Measurements from ENCODE around the gene TMEM132A.

TMEM132A gene

DNA sequence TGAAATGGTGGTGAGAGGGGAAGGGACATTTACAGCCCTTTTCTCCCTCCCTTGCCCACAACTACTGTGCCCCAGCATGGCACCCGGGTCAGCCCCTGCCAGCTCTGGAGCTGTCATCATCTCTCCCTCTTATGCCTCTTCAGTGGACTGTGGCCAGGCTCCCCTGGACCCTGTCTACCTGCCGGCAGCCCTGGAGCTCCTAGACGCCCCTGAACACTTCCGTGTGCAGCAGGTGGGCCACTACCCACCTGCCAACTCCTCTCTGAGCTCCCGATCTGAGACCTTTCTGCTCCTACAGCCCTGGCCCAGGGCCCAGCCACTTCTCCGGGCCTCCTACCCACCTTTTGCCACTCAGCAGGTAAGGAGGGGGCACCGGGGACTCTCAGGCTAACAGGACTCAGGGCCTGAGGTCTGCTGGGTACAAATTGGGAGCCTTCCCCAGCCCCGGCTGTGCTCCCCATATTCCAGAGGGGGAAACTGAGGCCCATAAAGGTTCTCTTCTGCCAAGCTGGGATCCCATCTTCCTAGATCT lies 2.9 kb downstream of the TMEM132A start:
- TF ChIP-seq, protein P1, sequence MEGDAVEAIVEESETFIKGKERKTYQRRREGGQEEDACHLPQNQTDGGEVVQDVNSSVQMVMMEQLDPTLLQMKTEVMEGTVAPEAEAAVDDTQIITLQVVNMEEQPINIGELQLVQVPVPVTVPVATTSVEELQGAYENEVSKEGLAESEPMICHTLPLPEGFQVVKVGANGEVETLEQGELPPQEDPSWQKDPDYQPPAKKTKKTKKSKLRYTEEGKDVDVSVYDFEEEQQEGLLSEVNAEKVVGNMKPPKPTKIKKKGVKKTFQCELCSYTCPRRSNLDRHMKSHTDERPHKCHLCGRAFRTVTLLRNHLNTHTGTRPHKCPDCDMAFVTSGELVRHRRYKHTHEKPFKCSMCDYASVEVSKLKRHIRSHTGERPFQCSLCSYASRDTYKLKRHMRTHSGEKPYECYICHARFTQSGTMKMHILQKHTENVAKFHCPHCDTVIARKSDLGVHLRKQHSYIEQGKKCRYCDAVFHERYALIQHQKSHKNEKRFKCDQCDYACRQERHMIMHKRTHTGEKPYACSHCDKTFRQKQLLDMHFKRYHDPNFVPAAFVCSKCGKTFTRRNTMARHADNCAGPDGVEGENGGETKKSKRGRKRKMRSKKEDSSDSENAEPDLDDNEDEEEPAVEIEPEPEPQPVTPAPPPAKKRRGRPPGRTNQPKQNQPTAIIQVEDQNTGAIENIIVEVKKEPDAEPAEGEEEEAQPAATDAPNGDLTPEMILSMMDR (IDR thresholded peaks at IDR 0.05; ENCODE audit: control insufficient read depth, extremely low read depth, insufficient read depth), result no peak
- no peak for DNase-seq (ENCODE audit: low read depth)
- H3K4me3 ChIP-seq (ENCODE audit: low read depth, low read length), result no peak overlapping the region

- H3K4me3 ChIP-seq (ENCODE audit: low read depth, low read length), result no peak overlapping the region
- DNase-seq (ENCODE audit: low read depth), result no peak
- TF ChIP-seq, protein P1 (IDR thresholded peaks at IDR 0.05; ENCODE audit: control insufficient read depth, extremely low read depth, insufficient read depth), result no peak
Measured at GRCh38 chr11:60927600-60927999, 3.3 kb downstream of the TMEM132A start.

DNA sequence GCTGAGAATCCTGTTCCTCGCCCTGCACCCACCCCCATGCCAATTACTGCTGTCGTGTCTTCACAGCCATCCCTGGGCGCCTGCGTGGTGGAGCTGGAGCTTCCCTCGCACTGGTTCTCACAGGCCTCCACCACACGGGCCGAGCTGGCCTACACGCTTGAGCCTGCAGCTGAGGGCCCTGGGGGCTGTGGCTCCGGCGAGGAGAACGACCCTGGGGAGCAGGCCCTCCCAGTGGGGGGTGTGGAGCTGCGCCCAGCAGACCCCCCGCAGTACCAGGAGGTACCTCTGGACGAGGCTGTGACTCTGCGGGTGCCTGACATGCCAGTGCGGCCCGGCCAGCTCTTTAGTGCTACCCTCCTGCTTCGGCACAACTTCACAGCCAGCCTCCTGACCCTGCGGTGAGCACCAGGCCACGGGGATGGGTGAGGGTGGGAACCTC lies 4.3 kb downstream of the TMEM132A start:
- DNase-seq (ENCODE audit: low read depth), result no peak
- no peak overlapping the region for H3K4me3 ChIP-seq (ENCODE audit: low read depth, low read length)
- TF ChIP-seq, protein P1 (IDR thresholded peaks at IDR 0.05; ENCODE audit: control insufficient read depth, extremely low read depth, insufficient read depth), result no peak

DNA sequence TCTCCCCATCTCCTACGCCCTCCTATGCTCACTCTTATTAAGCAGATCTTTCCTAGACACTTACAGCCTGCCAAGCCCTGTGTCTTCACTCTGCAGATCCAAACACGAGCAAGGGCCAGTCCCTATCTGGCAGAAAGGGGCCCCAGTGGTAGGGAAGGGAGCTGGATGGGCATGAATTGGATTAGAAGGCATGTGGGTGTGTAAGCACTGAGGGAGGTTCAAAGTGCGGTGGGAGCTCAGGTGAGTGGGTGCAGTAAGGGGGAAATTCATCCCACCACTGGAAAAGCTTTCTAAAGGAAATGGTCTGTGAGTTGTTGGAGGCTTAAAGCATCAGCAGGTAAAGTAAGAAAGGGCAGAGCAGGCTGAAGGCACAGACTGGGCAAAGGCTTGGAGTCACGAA lies 5.5 kb downstream of the TMEM132A start:
- no peak for DNase-seq (ENCODE audit: low read depth)
- TF ChIP-seq, protein P1 (IDR thresholded peaks at IDR 0.05; ENCODE audit: control insufficient read depth, extremely low read depth, insufficient read depth), result no peak
- H3K4me3 ChIP-seq (ENCODE audit: low read depth, low read length), result no peak overlapping the region

DNA sequence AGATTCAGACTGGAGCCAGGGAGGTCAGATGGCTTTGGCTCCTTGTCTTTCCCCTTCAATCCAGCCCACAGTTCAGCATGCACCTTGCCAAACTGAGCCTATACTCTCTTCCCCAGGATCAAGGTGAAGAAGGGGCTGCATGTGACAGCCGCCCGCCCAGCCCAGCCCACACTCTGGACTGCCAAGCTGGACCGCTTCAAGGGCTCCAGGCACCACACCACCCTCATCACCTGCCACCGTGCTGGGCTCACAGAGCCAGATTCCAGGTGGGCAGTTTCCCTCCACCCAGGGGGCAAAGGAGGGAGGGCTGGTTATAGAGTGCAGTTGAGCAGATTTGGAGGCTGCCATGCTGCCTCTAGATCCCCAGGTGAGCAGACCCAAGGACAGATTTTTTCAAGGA lies 6.1 kb downstream of the TMEM132A start:
- no peak overlapping the region for H3K4me3 ChIP-seq (ENCODE audit: low read depth, low read length)
- DNase-seq (ENCODE audit: low read depth), result no peak
- TF ChIP-seq, protein P1 (IDR thresholded peaks at IDR 0.05; ENCODE audit: control insufficient read depth, extremely low read depth, insufficient read depth), result no peak

- TF ChIP-seq, protein P1 (IDR thresholded peaks at IDR 0.05; ENCODE audit: control insufficient read depth, extremely low read depth, insufficient read depth), result no peak
- DNase-seq (ENCODE audit: low read depth), result no peak
- H3K4me3 ChIP-seq (ENCODE audit: low read depth, low read length), result no peak overlapping the region
Measured at GRCh38 chr11:60931917-60932316, 7.7 kb downstream of the TMEM132A start.

Data from LNCaP clone FGC (cell line).